ENCODE results near the gene RASSF7.

Gene RASSF7

GRCh38 chr11:611001-611996 lies 50.5 kb downstream of the RASSF7 start:
- peak; percentile 75 for TF ChIP-seq POLR2AphosphoS5 (IDR thresholded peaks at IDR 0.05; ENCODE audit: low read depth, low read length)
- TF ChIP-seq POLR2A (IDR thresholded peaks at IDR 0.05; ENCODE audit: low read depth, low read length): peak; percentile 70
- no peak for TF ChIP-seq TAF1 (IDR thresholded peaks at IDR 0.05; ENCODE audit: borderline replicate concordance, low read depth, low read length)
- FAIRE-seq (no peak), DNase-seq (ENCODE audit: insufficient read length) (no peak)

- FAIRE-seq (no peak), DNase-seq (ENCODE audit: insufficient read length) (no peak)
- TF ChIP-seq POLR2AphosphoS5 (IDR thresholded peaks at IDR 0.05; ENCODE audit: low read depth, low read length) (peak; percentile 77), TAF1 (IDR thresholded peaks at IDR 0.05; ENCODE audit: borderline replicate concordance, low read depth, low read length) (no peak), POLR2A (IDR thresholded peaks at IDR 0.05; ENCODE audit: low read depth, low read length) (peak; percentile 13; the same call in 1 of the 2 replicates)
Observed at GRCh38 chr11:612201-612960, 51.6 kb downstream of the RASSF7 start.

GRCh38 chr11:612961-613300 lies 52.2 kb downstream of the RASSF7 start:
- FAIRE-seq (no peak), DNase-seq (ENCODE audit: insufficient read length) (no peak)
- TF ChIP-seq POLR2A (IDR thresholded peaks at IDR 0.05; ENCODE audit: low read depth, low read length) (peak; percentile 11; the same call in 1 of the 2 replicates), POLR2AphosphoS5 (IDR thresholded peaks at IDR 0.05; ENCODE audit: low read depth, low read length) (no peak)

- TF ChIP-seq TAF1 (IDR thresholded peaks at IDR 0.05; ENCODE audit: borderline replicate concordance, low read depth, low read length): no peak; the same call in 1 of the 2 replicates
- peak; percentile 48; the same call in 1 of the 2 replicates for TF ChIP-seq POLR2A (IDR thresholded peaks at IDR 0.05; ENCODE audit: low read depth, low read length)
- TF ChIP-seq POLR2AphosphoS5 (IDR thresholded peaks at IDR 0.05; ENCODE audit: low read depth, low read length): peak; percentile 73
- DNase-seq (ENCODE audit: insufficient read length) (peak; percentile 74), FAIRE-seq (peak; percentile 97)
Observed at GRCh38 chr11:613369-613968, 52.7 kb downstream of the RASSF7 start.

Measured in GM12892 (cell line).